ENCODE data around the gene CGNL1. TPM values are rescaled to one million over a fixed set of nuclear protein-coding genes. Genes with fewer than 3 reads are reported as not detected.

Gene CGNL1
- total RNA-seq, 1 experiment from 2014 or later, result 0.31 TPM

GRCh38 chr15:57380854-57381253 lies 4.5 kb downstream of the CGNL1 start:
- POLR2A ChIA-PET (ENCODE audit: unreplicated experiment), result no interaction called here
- Histone ChIP-seq H3K27ac (no peak overlapping the region), H3F3A (ENCODE audit: insufficient read depth, low read depth) (no peaks in the 10 kb centered on the region), H3K9me3 (ENCODE audit: insufficient read depth, low read depth) (no peaks in the 10 kb centered on the region), H3K4me3 (no peak overlapping the region), H3K9me2 (ENCODE audit: insufficient read depth) (no peaks in the 10 kb centered on the region), H3K4me2 (no peak overlapping the region), H3K79me2 (ENCODE audit: low read depth) (no peaks in the 10 kb centered on the region), H2AFZ (no peak overlapping the region), H4K20me1 (ENCODE audit: insufficient read depth) (no peaks in the 10 kb centered on the region), H3K4me1 (replicated peaks; ENCODE audit: insufficient read depth) (no peaks in the 10 kb centered on the region), H3K27me3 (ENCODE audit: insufficient read depth, low read depth) (peaks cover 11% of the 10 kb centered on the region; the same call in 1 of the 2 replicates), H3K36me3 (ENCODE audit: low read depth) (no peaks in the 10 kb centered on the region)
- CTCF ChIA-PET, result interaction anchor here (1.3 kb wide), 1 partner anchor 147 kb away, joined by 3 read pairs; no protein-coding TSS in a partner anchor
- intact Hi-C loops (cut with micrococcal nuclease; ENCODE audit: unreplicated experiment), result no loop called here
- no TSS peak for BruUV-seq (replicated peaks)
- no peak for DNase-seq
- TF ChIP-seq, protein P1, sequence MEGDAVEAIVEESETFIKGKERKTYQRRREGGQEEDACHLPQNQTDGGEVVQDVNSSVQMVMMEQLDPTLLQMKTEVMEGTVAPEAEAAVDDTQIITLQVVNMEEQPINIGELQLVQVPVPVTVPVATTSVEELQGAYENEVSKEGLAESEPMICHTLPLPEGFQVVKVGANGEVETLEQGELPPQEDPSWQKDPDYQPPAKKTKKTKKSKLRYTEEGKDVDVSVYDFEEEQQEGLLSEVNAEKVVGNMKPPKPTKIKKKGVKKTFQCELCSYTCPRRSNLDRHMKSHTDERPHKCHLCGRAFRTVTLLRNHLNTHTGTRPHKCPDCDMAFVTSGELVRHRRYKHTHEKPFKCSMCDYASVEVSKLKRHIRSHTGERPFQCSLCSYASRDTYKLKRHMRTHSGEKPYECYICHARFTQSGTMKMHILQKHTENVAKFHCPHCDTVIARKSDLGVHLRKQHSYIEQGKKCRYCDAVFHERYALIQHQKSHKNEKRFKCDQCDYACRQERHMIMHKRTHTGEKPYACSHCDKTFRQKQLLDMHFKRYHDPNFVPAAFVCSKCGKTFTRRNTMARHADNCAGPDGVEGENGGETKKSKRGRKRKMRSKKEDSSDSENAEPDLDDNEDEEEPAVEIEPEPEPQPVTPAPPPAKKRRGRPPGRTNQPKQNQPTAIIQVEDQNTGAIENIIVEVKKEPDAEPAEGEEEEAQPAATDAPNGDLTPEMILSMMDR (conservative IDR thresholded peaks at IDR 0.05), result no peak
- TF ChIP-seq EZH2 (IDR thresholded peaks at IDR 0.05; ENCODE audit: low read depth), result no peak

GRCh38 chr15:57382215-57382614 lies 5.9 kb downstream of the CGNL1 start:
- intact Hi-C loops (cut with micrococcal nuclease; ENCODE audit: unreplicated experiment), result no loop called here
- BruUV-seq (replicated peaks), result no TSS peak
- no peak overlapping the region for H3K27ac ChIP-seq

DNA sequence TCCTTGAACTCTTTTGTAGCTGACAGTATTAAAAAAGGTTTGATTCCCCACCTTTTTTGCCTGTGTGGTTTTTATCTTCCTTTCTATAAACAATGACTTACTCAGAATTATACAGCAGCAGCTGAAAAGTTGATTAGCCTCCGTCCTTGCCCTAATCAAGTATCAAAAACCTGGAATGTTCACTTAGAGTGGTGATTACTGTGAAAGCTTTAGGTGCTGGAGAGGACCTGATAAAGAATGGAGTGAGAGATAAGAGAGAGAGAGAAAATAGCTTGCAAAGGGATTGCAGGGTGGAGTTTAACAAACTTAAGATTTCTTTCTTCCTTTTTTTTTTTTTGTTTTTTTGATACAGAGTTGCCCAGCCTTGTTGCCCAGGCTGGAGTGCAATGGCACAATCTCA lies 6.7 kb downstream of the CGNL1 start:
- no peak for DNase-seq
- Histone ChIP-seq H3K36me3 (ENCODE audit: low read depth) (no peaks in the 10 kb centered on the region), H3K9me2 (ENCODE audit: insufficient read depth) (no peaks in the 10 kb centered on the region), H3K4me2 (no peak overlapping the region), H4K20me1 (ENCODE audit: insufficient read depth) (no peaks in the 10 kb centered on the region), H2AFZ (no peak overlapping the region), H3K27me3 (ENCODE audit: insufficient read depth, low read depth) (no peaks in the 10 kb centered on the region), H3K9me3 (ENCODE audit: insufficient read depth, low read depth) (no peaks in the 10 kb centered on the region), H3K79me2 (ENCODE audit: low read depth) (no peaks in the 10 kb centered on the region), H3K4me1 (replicated peaks; ENCODE audit: insufficient read depth) (no peaks in the 10 kb centered on the region), H3K4me3 (no peak overlapping the region), H3K27ac (no peak overlapping the region), H3F3A (ENCODE audit: insufficient read depth, low read depth) (no peaks in the 10 kb centered on the region)
- no TSS peak for BruUV-seq (replicated peaks)
- TF ChIP-seq, protein P1 (conservative IDR thresholded peaks at IDR 0.05), result no peak
- no peak for TF ChIP-seq EZH2 (IDR thresholded peaks at IDR 0.05; ENCODE audit: low read depth)
- POLR2A ChIA-PET (ENCODE audit: unreplicated experiment), result no interaction called here
- CTCF ChIA-PET, result no interaction called here
- intact Hi-C loops (cut with micrococcal nuclease; ENCODE audit: unreplicated experiment), result no loop called here

More at GRCh38 chr15:57382215-57382614, 5.9 kb downstream of the CGNL1 start:
- Histone ChIP-seq H3K27me3 (ENCODE audit: insufficient read depth, low read depth) (peaks cover 4% of the 10 kb centered on the region; the same call in 1 of the 2 replicates), H3K79me2 (ENCODE audit: low read depth) (no peaks in the 10 kb centered on the region), H3F3A (ENCODE audit: insufficient read depth, low read depth) (no peaks in the 10 kb centered on the region), H4K20me1 (ENCODE audit: insufficient read depth) (no peaks in the 10 kb centered on the region), H3K36me3 (ENCODE audit: low read depth) (no peaks in the 10 kb centered on the region), H3K4me2 (no peak overlapping the region), H3K4me3 (no peak overlapping the region), H3K9me3 (ENCODE audit: insufficient read depth, low read depth) (no peaks in the 10 kb centered on the region), H3K4me1 (replicated peaks; ENCODE audit: insufficient read depth) (no peaks in the 10 kb centered on the region), H3K9me2 (ENCODE audit: insufficient read depth) (no peaks in the 10 kb centered on the region), H2AFZ (no peak overlapping the region)
- ChIA-PET CTCF (no interaction called here), POLR2A (ENCODE audit: unreplicated experiment) (interaction anchor here (0.6 kb wide), 1 partner anchor 831 kb away, joined by 4 read pairs; no protein-coding TSS in a partner anchor)
- no peak for DNase-seq
- no peak for TF ChIP-seq EZH2 (IDR thresholded peaks at IDR 0.05; ENCODE audit: low read depth)
- TF ChIP-seq, protein P1 (conservative IDR thresholded peaks at IDR 0.05), result no peak
